ENCODE results near the gene POLR2E. TPM values are rescaled to one million over a fixed set of nuclear protein-coding genes. Genes with fewer than 3 reads are reported as not detected.

The POLR2E gene
- total and polyA plus RNA-seq, 10 of the 15 experiments (the other 5 are each of a cell fraction or from before 2014, with no cell fraction given): 4.0 to 487 (median 200) TPM

DNA sequence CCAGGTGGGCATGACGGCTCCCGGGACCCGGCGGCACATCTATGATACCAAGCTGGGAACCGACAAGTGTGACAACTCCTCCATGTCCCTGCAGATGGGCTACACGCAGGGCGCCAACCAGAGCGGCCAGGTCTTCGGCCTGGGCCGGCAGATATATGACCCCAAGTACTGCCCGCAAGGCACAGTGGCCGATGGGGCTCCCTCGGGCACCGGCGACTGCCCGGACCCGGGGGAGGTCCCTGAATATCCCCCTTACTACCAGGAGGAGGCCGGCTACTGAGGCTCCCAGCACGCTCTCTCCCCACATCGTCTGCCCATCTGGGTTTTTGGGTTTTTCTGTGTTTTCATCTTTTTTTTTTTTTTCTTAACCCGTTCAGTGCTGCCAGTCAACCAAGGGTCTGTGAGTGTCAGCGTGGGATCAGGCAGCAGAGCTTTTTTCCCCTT is 57.5 kb downstream of the POLR2E start (continued):
- no peak for TF ChIP-seq RELA (IDR thresholded peaks at IDR 0.05; ENCODE audit: borderline replicate concordance, partially characterized antibody)
- TF ChIP-seq, protein P1, sequence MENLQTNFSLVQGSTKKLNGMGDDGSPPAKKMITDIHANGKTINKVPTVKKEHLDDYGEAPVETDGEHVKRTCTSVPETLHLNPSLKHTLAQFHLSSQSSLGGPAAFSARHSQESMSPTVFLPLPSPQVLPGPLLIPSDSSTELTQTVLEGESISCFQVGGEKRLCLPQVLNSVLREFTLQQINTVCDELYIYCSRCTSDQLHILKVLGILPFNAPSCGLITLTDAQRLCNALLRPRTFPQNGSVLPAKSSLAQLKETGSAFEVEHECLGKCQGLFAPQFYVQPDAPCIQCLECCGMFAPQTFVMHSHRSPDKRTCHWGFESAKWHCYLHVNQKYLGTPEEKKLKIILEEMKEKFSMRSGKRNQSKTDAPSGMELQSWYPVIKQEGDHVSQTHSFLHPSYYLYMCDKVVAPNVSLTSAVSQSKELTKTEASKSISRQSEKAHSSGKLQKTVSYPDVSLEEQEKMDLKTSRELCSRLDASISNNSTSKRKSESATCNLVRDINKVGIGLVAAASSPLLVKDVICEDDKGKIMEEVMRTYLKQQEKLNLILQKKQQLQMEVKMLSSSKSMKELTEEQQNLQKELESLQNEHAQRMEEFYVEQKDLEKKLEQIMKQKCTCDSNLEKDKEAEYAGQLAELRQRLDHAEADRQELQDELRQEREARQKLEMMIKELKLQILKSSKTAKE (IDR thresholded peaks at IDR 0.05; ENCODE audit: low read depth, poor library complexity, severe bottlenecking): no peak
- TF ChIP-seq, protein P2, sequence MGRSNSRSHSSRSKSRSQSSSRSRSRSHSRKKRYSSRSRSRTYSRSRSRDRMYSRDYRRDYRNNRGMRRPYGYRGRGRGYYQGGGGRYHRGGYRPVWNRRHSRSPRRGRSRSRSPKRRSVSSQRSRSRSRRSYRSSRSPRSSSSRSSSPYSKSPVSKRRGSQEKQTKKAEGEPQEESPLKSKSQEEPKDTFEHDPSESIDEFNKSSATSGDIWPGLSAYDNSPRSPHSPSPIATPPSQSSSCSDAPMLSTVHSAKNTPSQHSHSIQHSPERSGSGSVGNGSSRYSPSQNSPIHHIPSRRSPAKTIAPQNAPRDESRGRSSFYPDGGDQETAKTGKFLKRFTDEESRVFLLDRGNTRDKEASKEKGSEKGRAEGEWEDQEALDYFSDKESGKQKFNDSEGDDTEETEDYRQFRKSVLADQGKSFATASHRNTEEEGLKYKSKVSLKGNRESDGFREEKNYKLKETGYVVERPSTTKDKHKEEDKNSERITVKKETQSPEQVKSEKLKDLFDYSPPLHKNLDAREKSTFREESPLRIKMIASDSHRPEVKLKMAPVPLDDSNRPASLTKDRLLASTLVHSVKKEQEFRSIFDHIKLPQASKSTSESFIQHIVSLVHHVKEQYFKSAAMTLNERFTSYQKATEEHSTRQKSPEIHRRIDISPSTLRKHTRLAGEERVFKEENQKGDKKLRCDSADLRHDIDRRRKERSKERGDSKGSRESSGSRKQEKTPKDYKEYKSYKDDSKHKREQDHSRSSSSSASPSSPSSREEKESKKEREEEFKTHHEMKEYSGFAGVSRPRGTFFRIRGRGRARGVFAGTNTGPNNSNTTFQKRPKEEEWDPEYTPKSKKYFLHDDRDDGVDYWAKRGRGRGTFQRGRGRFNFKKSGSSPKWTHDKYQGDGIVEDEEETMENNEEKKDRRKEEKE (IDR thresholded peaks at IDR 0.05): no peak
- TF ChIP-seq IKZF1 (conservative IDR thresholded peaks at IDR 0.05): no peak
- TF ChIP-seq, protein P3, sequence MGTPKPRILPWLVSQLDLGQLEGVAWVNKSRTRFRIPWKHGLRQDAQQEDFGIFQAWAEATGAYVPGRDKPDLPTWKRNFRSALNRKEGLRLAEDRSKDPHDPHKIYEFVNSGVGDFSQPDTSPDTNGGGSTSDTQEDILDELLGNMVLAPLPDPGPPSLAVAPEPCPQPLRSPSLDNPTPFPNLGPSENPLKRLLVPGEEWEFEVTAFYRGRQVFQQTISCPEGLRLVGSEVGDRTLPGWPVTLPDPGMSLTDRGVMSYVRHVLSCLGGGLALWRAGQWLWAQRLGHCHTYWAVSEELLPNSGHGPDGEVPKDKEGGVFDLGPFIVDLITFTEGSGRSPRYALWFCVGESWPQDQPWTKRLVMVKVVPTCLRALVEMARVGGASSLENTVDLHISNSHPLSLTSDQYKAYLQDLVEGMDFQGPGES (IDR thresholded peaks at IDR 0.05): no peak
- no peak for TF ChIP-seq NFIC (IDR thresholded peaks at IDR 0.05; ENCODE audit: low read depth, low read length)
- TF ChIP-seq ZBED1 (IDR thresholded peaks at IDR 0.05; ENCODE audit: borderline replicate concordance): no peak
- TF ChIP-seq, protein P4, sequence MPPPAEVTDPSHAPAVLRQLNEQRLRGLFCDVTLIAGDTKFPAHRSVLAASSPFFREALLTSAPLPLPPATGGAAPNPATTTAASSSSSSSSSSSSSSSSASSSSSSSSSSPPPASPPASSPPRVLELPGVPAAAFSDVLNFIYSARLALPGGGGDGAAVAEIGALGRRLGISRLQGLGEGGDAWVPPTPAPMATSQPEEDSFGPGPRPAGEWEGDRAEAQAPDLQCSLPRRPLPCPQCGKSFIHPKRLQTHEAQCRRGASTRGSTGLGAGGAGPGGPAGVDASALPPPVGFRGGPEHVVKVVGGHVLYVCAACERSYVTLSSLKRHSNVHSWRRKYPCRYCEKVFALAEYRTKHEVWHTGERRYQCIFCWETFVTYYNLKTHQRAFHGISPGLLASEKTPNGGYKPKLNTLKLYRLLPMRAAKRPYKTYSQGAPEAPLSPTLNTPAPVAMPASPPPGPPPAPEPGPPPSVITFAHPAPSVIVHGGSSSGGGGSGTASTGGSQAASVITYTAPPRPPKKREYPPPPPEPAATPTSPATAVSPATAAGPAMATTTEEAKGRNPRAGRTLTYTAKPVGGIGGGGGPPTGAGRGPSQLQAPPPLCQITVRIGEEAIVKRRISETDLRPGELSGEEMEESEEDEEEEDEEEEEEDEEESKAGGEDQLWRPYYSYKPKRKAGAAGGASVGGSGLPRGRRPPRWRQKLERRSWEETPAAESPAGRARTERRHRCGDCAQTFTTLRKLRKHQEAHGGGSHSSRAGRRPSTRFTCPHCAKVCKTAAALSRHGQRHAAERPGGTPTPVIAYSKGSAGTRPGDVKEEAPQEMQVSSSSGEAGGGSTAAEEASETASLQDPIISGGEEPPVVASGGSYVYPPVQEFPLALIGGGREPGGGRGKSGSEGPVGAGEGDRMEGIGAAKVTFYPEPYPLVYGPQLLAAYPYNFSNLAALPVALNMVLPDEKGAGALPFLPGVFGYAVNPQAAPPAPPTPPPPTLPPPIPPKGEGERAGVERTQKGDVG (CRISPR knock-in tag; IDR thresholded peaks at IDR 0.05): no peak
- no peak for TF ChIP-seq NR2C1 (IDR thresholded peaks at IDR 0.05)
- TF ChIP-seq RBBP5 (conservative IDR thresholded peaks at IDR 0.05): no peak
- TF ChIP-seq RAD51 (IDR thresholded peaks at IDR 0.05): no peak
- TF ChIP-seq TARDBP (IDR thresholded peaks at IDR 0.05; ENCODE audit: borderline replicate concordance): no peak
- TF ChIP-seq CREM (IDR thresholded peaks at IDR 0.05; ENCODE audit: low read depth): no peak

All from GM12878 (cell line).